Occipital lobe (tissue), 2 donors: Measurements from ENCODE around the gene UBE2U. TPM values are rescaled to one million over a fixed set of nuclear protein-coding genes. Genes with fewer than 3 reads are reported as not detected.

ENCODE experiments used
- DNase-seq: peaks from one replicate; lab custom pipeline; 2025; lab: John Stamatoyannopoulos, UW
- total RNA-seq: library from RNA; depleted of rRNA; stranded (reverse); fragments of >200 nt; gene quantifications from one replicate; pipeline ENCODE4 v1.2.3, GENCODE V29; 2014

Gene UBE2U
- total RNA-seq, 1 donor from 2014 or later: not detected

DNA sequence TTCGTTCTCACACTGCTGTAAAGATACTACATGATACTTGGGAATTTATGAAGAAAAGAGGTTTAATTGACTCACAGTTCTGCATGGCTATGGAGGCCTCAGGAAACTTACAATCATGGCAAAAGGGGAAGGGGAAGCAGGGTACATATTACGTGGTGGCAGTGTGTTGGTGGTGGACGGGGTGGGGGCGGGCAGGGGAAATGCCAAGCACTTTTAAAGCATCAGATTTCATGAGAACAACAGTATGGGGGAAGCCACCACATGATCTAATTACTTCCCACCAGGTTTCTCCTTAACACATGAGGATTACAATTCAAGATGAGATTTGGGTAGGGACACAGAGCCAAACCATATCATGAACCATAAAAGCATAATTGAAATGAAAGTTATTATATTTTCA is 88.5 kb downstream of the UBE2U start:
- no peak for DNase-seq

DNA sequence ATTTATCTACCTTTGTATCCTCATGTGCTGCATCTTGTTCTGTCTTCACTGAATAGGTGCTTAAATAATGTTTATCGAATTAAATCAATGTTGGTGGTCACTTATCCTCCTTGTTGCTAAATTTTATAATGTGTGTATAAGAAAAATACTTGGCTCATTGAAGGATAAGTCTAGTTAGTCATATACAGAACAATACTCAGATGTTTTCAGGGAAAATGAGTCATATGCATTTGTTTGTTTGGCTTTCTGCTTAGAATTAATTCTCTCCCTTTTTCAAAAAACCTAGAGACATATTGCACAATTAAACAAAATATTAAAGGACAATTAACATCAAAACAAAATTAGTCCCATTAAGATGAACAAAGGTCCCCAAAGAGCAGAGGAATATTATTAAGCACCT is 89.0 kb downstream of the UBE2U start:
- DNase-seq: no peak

DNA sequence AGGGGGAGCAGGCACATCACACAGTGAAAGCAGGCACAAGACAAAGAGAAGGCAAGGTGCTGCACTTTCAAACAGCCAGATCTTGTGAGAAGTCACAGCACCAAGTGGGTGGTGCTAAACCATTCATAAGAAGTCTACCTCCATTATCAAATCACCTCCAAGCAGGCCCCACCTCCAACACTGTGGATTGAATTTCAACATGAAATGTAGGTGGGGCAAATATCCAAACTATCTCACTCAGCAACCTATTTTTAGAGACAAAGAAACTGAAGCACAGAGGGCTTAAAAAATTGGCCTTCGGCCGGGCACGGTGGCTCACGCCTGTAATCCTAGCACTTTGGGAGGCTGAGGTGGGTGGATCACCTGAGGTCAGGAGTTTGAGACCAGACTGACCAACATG is 90.4 kb downstream of the UBE2U start:
- no peak for DNase-seq

DNA sequence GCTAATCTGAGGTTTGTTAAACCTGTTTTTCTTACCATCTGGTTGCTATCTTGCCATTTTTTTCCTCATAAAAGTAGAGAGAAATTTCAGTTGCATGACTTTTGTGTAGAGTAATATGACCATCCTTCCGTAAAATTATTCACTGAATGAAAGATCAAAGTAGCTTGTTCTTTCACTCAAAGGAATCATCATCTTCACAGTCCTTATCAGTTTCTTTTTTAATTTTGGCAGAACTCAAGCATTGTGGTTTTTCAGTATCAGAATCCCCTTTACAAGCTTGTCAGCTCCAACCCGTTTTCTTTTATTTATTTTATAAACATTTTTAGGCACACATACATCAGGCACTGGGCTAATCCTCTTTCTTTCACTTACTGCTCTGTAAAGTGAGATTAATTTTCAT is 91.7 kb downstream of the UBE2U start:
- DNase-seq: no peak

DNA sequence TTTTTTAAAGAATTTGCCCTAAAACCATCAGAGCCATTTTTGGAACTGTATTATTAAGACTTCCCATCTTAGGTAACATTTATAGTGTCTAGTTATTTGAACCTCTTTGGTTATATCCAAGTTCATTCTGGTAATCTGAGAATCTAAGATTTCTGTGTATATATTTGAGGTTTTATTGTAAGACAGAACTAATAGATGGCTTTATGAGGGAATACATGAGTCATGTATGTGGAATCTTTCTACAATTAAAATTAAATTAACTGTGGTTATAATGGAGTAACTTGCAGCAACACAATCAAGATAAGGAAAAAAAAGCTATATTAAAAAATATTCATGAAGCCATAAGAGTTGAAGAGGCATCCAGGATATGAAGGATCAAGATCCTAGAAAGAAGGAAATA is 92.1 kb downstream of the UBE2U start:
- no peak for DNase-seq

DNA sequence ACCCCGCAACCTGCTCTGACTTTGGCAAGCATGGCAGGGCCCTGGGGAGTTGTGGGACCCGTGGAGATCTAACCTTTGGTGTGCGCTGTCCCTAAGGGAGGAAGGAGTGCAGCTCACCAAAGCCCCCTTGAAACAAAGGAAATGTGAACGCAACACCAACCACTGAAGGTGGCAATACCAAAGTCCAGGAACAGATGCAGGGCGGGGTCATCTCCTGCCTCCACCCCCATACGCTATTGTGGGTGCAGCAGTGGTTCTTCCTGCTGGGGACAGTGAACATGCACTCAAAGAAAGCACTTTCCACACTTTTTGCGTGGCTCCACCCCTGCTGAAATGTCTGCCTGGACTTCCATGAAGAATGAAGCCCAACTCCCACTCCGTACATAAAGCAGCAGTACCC is 93.0 kb downstream of the UBE2U start:
- DNase-seq: no peak

DNA sequence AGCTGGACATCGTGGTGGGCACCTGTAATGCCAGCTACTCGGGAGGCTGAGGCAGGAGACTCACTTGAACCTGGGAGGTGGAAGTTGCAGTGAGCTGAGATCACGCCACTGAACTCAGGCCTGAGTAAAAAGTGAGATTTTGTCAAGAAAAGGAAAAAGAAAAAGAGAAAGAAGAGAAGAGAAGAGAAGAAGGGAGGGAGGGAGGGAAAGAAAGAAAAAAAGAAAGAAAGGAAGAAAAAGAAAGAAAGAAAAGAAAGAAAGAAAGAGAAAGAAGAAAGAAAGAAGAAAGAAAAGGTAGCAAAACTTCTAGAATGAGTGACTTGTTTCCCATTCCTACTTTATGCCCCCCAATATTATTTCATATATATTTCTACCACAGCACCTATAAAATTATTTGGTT is 98.8 kb downstream of the UBE2U start:
- DNase-seq: no peak

DNA sequence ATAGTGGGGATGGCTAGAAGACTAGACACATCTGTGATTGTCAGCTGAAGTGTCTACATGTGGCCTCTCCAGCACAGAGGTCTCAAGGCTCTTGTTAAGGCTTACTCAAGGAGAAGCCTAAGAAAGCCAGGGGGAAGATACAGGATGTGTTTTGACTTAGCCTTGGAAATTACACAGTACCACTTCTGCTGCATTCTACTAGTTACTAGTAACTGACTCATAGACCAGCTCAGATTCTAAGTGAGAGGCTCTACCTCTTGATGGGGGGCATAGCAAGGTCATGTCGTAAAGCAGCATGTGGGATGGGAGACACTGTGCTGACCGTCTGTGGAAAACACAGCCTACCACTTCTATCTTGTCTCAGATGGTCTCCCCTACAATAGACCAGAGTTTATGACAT is 99.5 kb downstream of the UBE2U start:
- DNase-seq: no peak

DNA sequence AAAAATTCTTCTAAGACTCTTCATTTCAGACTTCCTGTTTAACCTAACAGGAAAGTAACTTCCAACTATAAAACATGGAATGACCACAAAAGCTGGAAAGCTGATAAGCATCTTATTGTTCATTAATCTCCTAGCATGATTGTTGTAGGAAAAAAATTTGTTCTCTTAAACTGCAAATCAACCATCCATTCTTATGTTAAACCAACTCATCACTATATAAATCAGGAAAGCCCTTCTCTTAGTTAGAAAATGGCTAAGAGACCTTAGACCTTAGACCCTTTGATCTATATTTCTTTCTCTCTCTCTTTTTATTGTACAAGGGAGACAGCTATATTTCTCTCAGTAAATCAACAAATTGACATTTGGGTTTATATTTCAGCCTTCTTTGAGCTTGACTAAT is 101.4 kb downstream of the UBE2U start:
- no peak for DNase-seq

DNA sequence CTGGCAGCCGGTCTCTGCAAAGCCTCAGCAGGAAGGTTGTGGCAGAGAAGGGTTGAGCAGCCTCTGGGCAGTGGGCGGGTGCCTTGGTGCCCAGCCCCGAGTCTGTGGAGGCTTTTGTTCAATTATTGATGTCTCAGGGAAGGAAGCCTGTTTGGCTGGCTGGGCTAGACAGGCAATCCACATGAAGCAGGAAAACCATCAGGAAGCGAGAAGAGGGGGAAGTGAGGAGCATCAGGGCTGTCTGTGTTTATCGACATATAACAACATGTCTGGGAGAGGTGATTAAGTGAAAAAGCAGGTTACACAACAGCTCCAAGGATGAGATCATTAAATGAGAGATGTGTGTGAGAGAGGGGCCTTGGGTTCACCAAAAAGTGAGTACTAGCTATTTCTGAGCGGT is 105.4 kb downstream of the UBE2U start:
- DNase-seq: no peak

DNA sequence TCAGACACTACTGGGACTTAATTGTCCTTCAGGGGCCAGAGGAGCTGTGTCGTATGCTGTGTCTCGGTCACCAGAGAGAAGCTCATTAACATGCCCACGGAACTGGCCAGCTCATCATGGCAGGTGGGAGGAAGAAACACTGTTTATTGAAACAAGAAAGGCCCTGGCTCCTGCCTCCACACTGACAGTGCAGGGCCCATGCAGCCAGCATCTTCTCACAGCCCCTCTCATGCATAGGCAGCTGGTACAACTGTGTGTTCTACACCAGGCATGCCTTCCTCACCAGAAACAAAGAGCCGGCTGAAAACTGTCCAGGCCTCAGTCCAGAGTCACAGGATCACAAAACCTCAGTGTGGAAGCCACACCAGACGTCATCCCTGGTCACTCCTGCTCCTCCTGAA is 106.0 kb downstream of the UBE2U start:
- DNase-seq: peak; percentile 9

DNA sequence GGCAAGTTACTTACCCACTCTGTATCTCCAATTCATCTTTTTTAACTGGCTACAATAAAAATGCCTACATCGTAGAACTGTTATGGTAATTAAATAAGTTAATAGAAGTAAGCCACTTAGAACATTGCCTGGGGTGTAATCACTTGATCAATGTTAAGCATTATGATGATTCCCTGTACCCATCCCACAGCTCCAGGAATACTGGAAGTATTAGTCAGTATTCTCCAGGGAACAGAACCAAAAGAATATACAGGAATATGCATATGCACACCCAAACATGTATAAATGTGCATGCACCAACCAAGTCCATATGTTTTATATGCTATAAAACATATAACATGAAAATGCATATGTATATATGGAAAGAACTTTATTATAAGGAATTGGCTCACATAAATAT is 107.3 kb downstream of the UBE2U start:
- no peak for DNase-seq

DNA sequence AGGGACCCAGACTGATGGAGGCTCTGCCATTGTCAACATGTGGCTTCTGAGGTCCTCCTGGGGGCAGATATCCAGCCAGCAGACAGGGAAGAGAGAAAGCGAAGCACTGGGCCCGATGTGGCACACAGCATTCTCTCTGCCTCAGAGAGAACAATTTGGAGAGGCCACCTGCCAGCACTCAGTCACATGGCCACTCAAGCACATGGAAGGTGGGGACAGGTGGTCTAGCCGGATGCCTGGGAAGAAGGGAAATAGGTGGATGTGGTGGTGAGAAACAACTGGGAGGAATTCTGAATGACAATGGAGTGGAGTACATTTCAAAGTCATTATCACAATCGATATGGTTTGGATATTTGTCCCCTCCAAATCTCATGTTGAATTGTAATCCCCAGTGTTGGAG is 109.0 kb downstream of the UBE2U start:
- no peak for DNase-seq

DNA sequence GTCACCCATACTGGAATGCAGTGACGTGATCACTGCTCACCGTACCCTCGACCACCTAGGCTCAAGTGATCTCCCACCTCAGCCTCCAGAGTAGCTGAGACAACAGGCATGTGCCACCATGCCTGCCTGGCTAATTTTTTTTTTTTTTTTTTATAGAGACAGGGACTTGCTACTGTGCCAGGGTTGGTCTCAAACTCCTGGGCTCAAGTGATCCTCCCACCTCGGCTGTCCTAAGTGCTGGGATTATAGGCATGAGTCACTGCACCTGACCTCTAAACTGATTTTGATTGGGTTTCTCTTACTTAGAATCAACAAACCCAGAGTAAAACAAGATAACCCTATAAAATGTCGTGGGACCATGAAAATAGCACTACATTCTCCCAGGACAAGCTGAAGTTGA is 112.0 kb downstream of the UBE2U start:
- DNase-seq: no peak
